SK-N-SH (cell line): ENCODE data around the gene OBP2A. TPM values are rescaled to one million over a fixed set of nuclear protein-coding genes. Genes with fewer than 3 reads are reported as not detected.

ENCODE experiments used
- CTCF ChIA-PET: fragments of 300-600, 350-600 bp; formaldehyde crosslinking; extraction: SDS; loops from one replicate; lab custom pipeline; 2021; lab: Yijun Ruan, JAX
- POLR2A ChIA-PET: fragments of 350-600 bp; sonication (Branson Sonifier 250); formaldehyde crosslinking; extraction: SDS; loops from one replicate; lab custom pipeline; 2020; ENCODE audit warnings: antibody characterized with exemption, inconsistent platforms; lab: Yijun Ruan, JAX
- DNase-seq: peaks from one replicate; pipeline ENCODE4 v3.0.0; 2012
- H2AFZ ChIP-seq: fragments of 200-600 bp; sonication (generic); 2 replicates; pipeline ENCODE4 v1.8.1; 2016; ENCODE audit warnings: antibody characterized with exemption, mild to moderate bottlenecking, low read depth
- H3F3A ChIP-seq: fragments of 200-600 bp; sonication (generic); replicated peaks from 2 replicates; pipeline ENCODE3; 2016; ENCODE audit warnings: antibody characterized with exemption, mild to moderate bottlenecking; ENCODE audit not compliant: insufficient read depth
- H3K27ac ChIP-seq, 2 experiments: fragments of 200-500 bp in 1 of 2; fragments of 200-600 bp in 1 of 2; sonication (Bioruptor generic) in 1 of 2; sonication (generic), shearing (Covaris generic) in 1 of 2; 2 replicates each; pipeline versions ENCODE4 v1.5.1 to v1.6.1; 2014 to 2016; ENCODE audit warnings: low read depth in 2 of 2, inconsistent platforms in 1 of 2, low read length in 1 of 2, mild to moderate bottlenecking in 1 of 2, mixed read lengths in 1 of 2
- H3K27me3 ChIP-seq: fragments of 200-600 bp; sonication (generic), shearing (Covaris generic); 2 replicates; pipeline ENCODE4 v1.6.1; 2016; ENCODE audit warnings: mixed run types; ENCODE audit not compliant: insufficient read depth
- H3K36me3 ChIP-seq, 2 experiments: fragments of 200-500 bp in 1 of 2; fragments of 200-600 bp in 1 of 2; sonication (Bioruptor generic) in 1 of 2; sonication (generic) in 1 of 2; replicated peaks in 1 of 2; 2 replicates each; pipeline versions ENCODE3 to v1.5.1; 2014 to 2016; ENCODE audit warnings: low read length in 1 of 2, mild to moderate bottlenecking in 1 of 2; ENCODE audit not compliant: insufficient read depth in 2 of 2, control insufficient read depth in 1 of 2
- H3K4me1 ChIP-seq, 2 experiments: fragments of 200-500 bp in 1 of 2; fragments of 200-600 bp in 1 of 2; sonication (Bioruptor generic) in 1 of 2; sonication (generic), shearing (Covaris generic) in 1 of 2; 2 replicates each; pipeline versions ENCODE4 v1.5.1 to v1.6.1; 2014 to 2016; ENCODE audit warnings: low read depth in 1 of 2, low read length in 1 of 2, mixed run types in 1 of 2; ENCODE audit not compliant: insufficient read depth in 2 of 2, control insufficient read depth in 1 of 2
- H3K4me2 ChIP-seq: fragments of 200-600 bp; sonication (generic), shearing (Covaris generic); 2 replicates; pipeline ENCODE4 v1.6.1; 2017; ENCODE audit warnings: mixed run types
- H3K4me3 ChIP-seq, 2 experiments: fragments of 200-500 bp in 1 of 2; fragments of 200-600 bp in 1 of 2; sonication (Bioruptor generic) in 1 of 2; sonication (generic), shearing (Covaris generic) in 1 of 2; 2 replicates each; pipeline versions ENCODE4 v1.5.1 to v1.8.1; 2014 to 2016; ENCODE audit warnings: low read depth in 2 of 2, inconsistent platforms in 1 of 2, low read length in 1 of 2, mild to moderate bottlenecking in 1 of 2, mixed read lengths in 1 of 2, moderate library complexity in 1 of 2
- H3K79me2 ChIP-seq: fragments of 200-600 bp; sonication (generic); 2 replicates; pipeline ENCODE4 v1.8.1; 2017; ENCODE audit warnings: mild to moderate bottlenecking; ENCODE audit not compliant: insufficient read depth
- H3K9ac ChIP-seq: fragments of 200-600 bp; sonication (generic); 2 replicates; pipeline ENCODE4 v1.6.1; 2017; ENCODE audit warnings: mixed run types
- H3K9me2 ChIP-seq: fragments of 200-600 bp; sonication (generic); 2 replicates; pipeline ENCODE4 v1.6.1; 2017; ENCODE audit warnings: mixed run types
- H3K9me3 ChIP-seq: fragments of 200-600 bp; sonication (generic); 2 replicates; pipeline ENCODE4 v1.6.1; 2017; ENCODE audit warnings: mixed run types, mild to moderate bottlenecking, moderate library complexity
- H4K20me1 ChIP-seq: fragments of 200-600 bp; sonication (generic); 2 replicates; pipeline ENCODE4 v1.6.1; 2017; ENCODE audit warnings: mild to moderate bottlenecking, mixed run types; ENCODE audit not compliant: insufficient read depth
- GABPA ChIP-seq: IDR thresholded peaks from 2 replicates; pipeline ENCODE4 v1.4.0; 2012; ENCODE audit warnings: low read depth, mild to moderate bottlenecking
- IRF3 ChIP-seq: fragments of 150-350 bp; IDR thresholded peaks from 2 replicates; pipeline ENCODE4 v1.6.1; 2016; ENCODE audit warnings: mild to moderate bottlenecking, low read depth, low read length
- MAX ChIP-seq: IDR thresholded peaks from 2 replicates; pipeline ENCODE4 v1.4.0; 2012; ENCODE audit warnings: low read depth
- REST ChIP-seq: IDR thresholded peaks from 2 replicates; pipeline ENCODE4 v1.6.1; 2012; ENCODE audit warnings: mild to moderate bottlenecking, low read depth, low read length, moderate library complexity
- RFX5 ChIP-seq: IDR thresholded peaks from 2 replicates; pipeline ENCODE4 v1.6.1; 2012; ENCODE audit warnings: mild to moderate bottlenecking, improper control_type of control experiment, low read length
- RXRA ChIP-seq: IDR thresholded peaks from 2 replicates; pipeline ENCODE4 v1.4.0; 2012; ENCODE audit warnings: low read depth, mild to moderate bottlenecking, borderline replicate concordance
- SIN3A ChIP-seq: IDR thresholded peaks from 2 replicates; pipeline ENCODE4 v1.6.1; 2012; ENCODE audit warnings: low read depth, mild to moderate bottlenecking, low read length, moderate library complexity, borderline replicate concordance
- SMC3 ChIP-seq: IDR thresholded peaks from 2 replicates; pipeline ENCODE4 v1.6.1; 2012; ENCODE audit warnings: low read depth, low read length, improper control_type of control experiment
- USF1 ChIP-seq: IDR thresholded peaks from 2 replicates; pipeline ENCODE4 v1.4.0; 2012; ENCODE audit warnings: low read depth, borderline replicate concordance
- WGBS: methylation state at CpG from one replicate; pipeline ENCODE4 v1.1.6; 2017; ENCODE audit warnings: low lambda C conversion rate; 5-methylcytosine and 5-hydroxymethylcytosine counted together
- polyA plus RNA-seq, 3 experiments: library from polyadenylated mRNA; depleted of rRNA; stranded (reverse); fragments of >200 nt; gene quantifications; 2 replicates each; pipeline ENCODE4 v1.2.3, GENCODE V29; 2012

The OBP2A gene
- polyA plus RNA-seq, 1 of the 3 experiments (the other 2 are of a cell fraction): not detected

GRCh38 chr9:135589596-135590485, 43.9 kb downstream of the OBP2A start:
- WGBS: 39% methylated on average over 12 of the region's 15 CpGs
- Histone ChIP-seq H3K4me3 (no peak overlapping the region), H3K9ac (no peak overlapping the region), H3F3A (no peaks in the 10 kb centered on the region), H3K27me3 (no peaks in the 10 kb centered on the region), H4K20me1 (no peaks in the 10 kb centered on the region), H3K4me2 (no peak overlapping the region), H3K36me3 (no peaks in the 10 kb centered on the region), H3K79me2 (no peaks in the 10 kb centered on the region), H3K9me3 (no peaks in the 10 kb centered on the region), H3K9me2 (no peaks in the 10 kb centered on the region), H3K4me1 (peaks cover 0 to 4% of the 10 kb centered on the region in 2 experiments; a peak in 1 of 4 replicates), H2AFZ (no peak overlapping the region), H3K27ac (no peak overlapping the region)
- ChIA-PET POLR2A (no interaction called here), CTCF (interaction anchor here (1.2 kb wide), 1 partner anchor 12 kb away, joined by 3 read pairs; no protein-coding TSS in a partner anchor)
- TF ChIP-seq USF1 (no peak), REST (no peak), MAX (no peak), SIN3A (no peak), RXRA (no peak)
- no peak for DNase-seq

GRCh38 chr9:135590486-135591079, 44.7 kb downstream of the OBP2A start:
- no peak overlapping the region for H3K4me3 ChIP-seq
- CTCF ChIA-PET: interaction anchor here (1.2 kb wide), 1 partner anchor 11 kb away, joined by 3 read pairs; no protein-coding TSS in a partner anchor
- TF ChIP-seq GABPA (no peak), RFX5 (no peak), IRF3 (no peak), SMC3 (no peak)
- TF ChIP-seq, all 33 proteins: peak for 0
- Histone ChIP-seq H3K9me2 (no peaks in the 10 kb centered on the region), H2AFZ (no peak overlapping the region), H3K4me1 (peaks cover 0 to 4% of the 10 kb centered on the region in 2 experiments; a peak in 1 of 4 replicates), H3K9ac (no peak overlapping the region), H3K9me3 (no peaks in the 10 kb centered on the region), H3K4me2 (no peak overlapping the region), H3K79me2 (no peaks in the 10 kb centered on the region), H3K27ac (no peak overlapping the region), H3F3A (no peaks in the 10 kb centered on the region), H3K36me3 (no peaks in the 10 kb centered on the region), H3K27me3 (no peaks in the 10 kb centered on the region), H4K20me1 (no peaks in the 10 kb centered on the region)
- DNase-seq: no peak
- POLR2A ChIA-PET: no interaction called here
- 63% methylated on average over 23 of the region's 25 CpGs for WGBS
